T47D (cell line): ENCODE results near the gene CCDC106.

Source experiments
- DNase-seq, 2 experiments: peaks; one replicate each; pipeline versions ENCODE4 v3.0.0 to v3.0.0-alpha.2; 2011 to 2012; ENCODE audit warnings: low read depth in 1 of 2, low spot score in 1 of 2
- JUND ChIP-seq: IDR thresholded peaks from 2 replicates; pipeline ENCODE4 v1.6.1; 2012; ENCODE audit warnings: low read depth
- in situ Hi-C: cut with HindIII; loops from 2 replicates; pipeline ENCODE4 v1.10.0; 2016; ENCODE audit warnings: low sequenced_read_pairs, low pct_unique_long_range_greater_than_20kb

Gene CCDC106

GRCh38 chr19:55681131-55682092 lies 33.4 kb downstream of the CCDC106 start:
- no peak for TF ChIP-seq JUND
- no peak for DNase-seq
- in situ Hi-C loops = no loop called here

GRCh38 chr19:55683449-55684261 lies 35.6 kb downstream of the CCDC106 start:
- peak in 1 of 2 experiments; percentile 21 for DNase-seq
- in situ Hi-C loops = no loop called here
- no peak for TF ChIP-seq JUND

- TF ChIP-seq JUND = no peak
- DNase-seq = no peak
- in situ Hi-C loops = no loop called here
These were observed 37.1 kb downstream of the CCDC106 start for GRCh38 chr19:55684946-55685681.

- TF ChIP-seq JUND = no peak
- in situ Hi-C loops = no loop called here
- DNase-seq = no peak
These were observed 37.8 kb downstream of the CCDC106 start for GRCh38 chr19:55685776-55686175.

GRCh38 chr19:55686311-55687050 lies 38.5 kb downstream of the CCDC106 start:
- no peak for DNase-seq
- in situ Hi-C loops = no loop called here
- no peak for TF ChIP-seq JUND

GRCh38 chr19:55687281-55688201 lies 39.5 kb downstream of the CCDC106 start:
- DNase-seq = no peak
- no peak for TF ChIP-seq JUND
- in situ Hi-C loops = no loop called here

- in situ Hi-C loops = no loop called here
- no peak for DNase-seq
- TF ChIP-seq JUND = no peak
These were observed 40.6 kb downstream of the CCDC106 start for GRCh38 chr19:55688422-55689218.

- TF ChIP-seq JUND = no peak
- in situ Hi-C loops = no loop called here
- no peak for DNase-seq
These were observed 41.5 kb downstream of the CCDC106 start for GRCh38 chr19:55689411-55690108.

GRCh38 chr19:55690109-55690768 lies 42.2 kb downstream of the CCDC106 start:
- TF ChIP-seq JUND = no peak
- in situ Hi-C loops = no loop called here
- DNase-seq = no peak
